Liver (tissue), 9 donors: ENCODE data around the gene JMJD1C. TPM values are rescaled to one million over a fixed set of nuclear protein-coding genes. Genes with fewer than 3 reads are reported as not detected.

Experiments
- DNase-seq: peaks from one replicate; pipeline ENCODE4 v3.0.0-alpha.2; 2017; ENCODE audit warnings: low spot score
- H3K27ac ChIP-seq, 2 donors: one replicate each; pipeline ENCODE4 v1.7.0; 2013; ENCODE audit warnings: inconsistent platforms in 2 of 2, low read length in 2 of 2, control low read depth in 1 of 2, low read depth in 1 of 2, mild to moderate bottlenecking in 1 of 2
- H3K27me3 ChIP-seq, 4 donors: one replicate each; pipeline versions ENCODE4 v1.6.1 to v1.7.0; 2013; ENCODE audit warnings: low read length in 3 of 4, inconsistent platforms in 1 of 4, mild to moderate bottlenecking in 1 of 4, moderate library complexity in 1 of 4; ENCODE audit not compliant: control insufficient read depth in 4 of 4, insufficient read depth in 4 of 4
- H3K36me3 ChIP-seq, 4 donors: one replicate each; pipeline versions ENCODE4 v1.6.1 to v1.7.0; 2013; ENCODE audit warnings: low read length in 3 of 4, mild to moderate bottlenecking in 3 of 4, low read depth in 1 of 4, moderate library complexity in 1 of 4; ENCODE audit not compliant: control insufficient read depth in 4 of 4, insufficient read depth in 3 of 4
- H3K4me1 ChIP-seq, 4 donors: one replicate each; pipeline versions ENCODE4 v1.6.1 to v1.7.0; 2013; ENCODE audit warnings: low read length in 3 of 4, mild to moderate bottlenecking in 3 of 4, moderate library complexity in 1 of 4; ENCODE audit not compliant: control insufficient read depth in 4 of 4, insufficient read depth in 4 of 4
- H3K4me3 ChIP-seq, 3 donors: one replicate each; pipeline versions ENCODE4 v1.6.1 to v1.7.0; 2013; ENCODE audit warnings: low read length in 3 of 3, control low read depth in 1 of 3, low read depth in 1 of 3, mild to moderate bottlenecking in 1 of 3
- H3K9ac ChIP-seq, 2 donors: one replicate each; pipeline ENCODE4 v1.7.0; 2013; ENCODE audit warnings: low read length in 2 of 2, mild to moderate bottlenecking in 2 of 2, moderate library complexity in 2 of 2, control low read depth in 1 of 2, low read depth in 1 of 2
- H3K9me3 ChIP-seq, 4 donors: one replicate each; pipeline versions ENCODE4 v1.6.1 to v1.7.0; 2013; ENCODE audit warnings: low read length in 3 of 4; ENCODE audit not compliant: control insufficient read depth in 4 of 4
- ATF3 ChIP-seq: IDR thresholded peaks from 2 replicates; pipeline ENCODE4 v1.6.1; 2016; ENCODE audit warnings: antibody characterized with exemption
- CTCF ChIP-seq: fragments of 150-350 bp; IDR thresholded peaks from 2 replicates; pipeline ENCODE4 v1.5.1; 2017; ENCODE audit warnings: improper control_type of control experiment, low read depth, low read length; ENCODE audit not compliant: missing input control
- EGR1 ChIP-seq, 2 donors: IDR thresholded peaks; 2 replicates each; pipeline ENCODE4 v1.6.1; 2016 to 2018; ENCODE audit warnings: antibody characterized with exemption in 2 of 2, low read depth in 2 of 2
- FOXA1 ChIP-seq: IDR thresholded peaks from 2 replicates; pipeline ENCODE4 v1.6.1; 2016; ENCODE audit warnings: antibody characterized with exemption
- FOXA2 ChIP-seq: IDR thresholded peaks from 2 replicates; pipeline ENCODE4 v1.6.1; 2016; ENCODE audit warnings: antibody characterized with exemption
- GABPA ChIP-seq, 2 donors: IDR thresholded peaks in 1 of 2; conservative IDR thresholded peaks in 1 of 2; 2 replicates each; pipeline ENCODE4 v1.6.1; 2016; ENCODE audit warnings: antibody characterized with exemption in 2 of 2, mild to moderate bottlenecking in 1 of 2, moderate library complexity in 1 of 2
- HNF4A ChIP-seq, 2 donors: conservative IDR thresholded peaks; 2 replicates each; pipeline ENCODE4 v1.6.1; 2016; ENCODE audit warnings: antibody characterized with exemption in 2 of 2, mild to moderate bottlenecking in 2 of 2
- HNF4G ChIP-seq: IDR thresholded peaks from 2 replicates; pipeline ENCODE4 v1.6.1; 2016; ENCODE audit warnings: antibody characterized with exemption
- JUND ChIP-seq, 2 donors: IDR thresholded peaks; 2 replicates each; pipeline ENCODE4 v1.6.1; 2016; ENCODE audit warnings: antibody characterized with exemption in 2 of 2
- MAX ChIP-seq: IDR thresholded peaks from 2 replicates; pipeline ENCODE4 v1.6.1; 2016; ENCODE audit warnings: antibody characterized with exemption
- NR2F2 ChIP-seq: IDR thresholded peaks from 2 replicates; pipeline ENCODE4 v1.6.1; 2016; ENCODE audit warnings: antibody characterized with exemption
- RAD21 ChIP-seq, 2 donors: IDR thresholded peaks; 2 replicates each; pipeline ENCODE4 v1.6.1; 2016; ENCODE audit warnings: antibody characterized with exemption in 2 of 2, mild to moderate bottlenecking in 2 of 2
- REST ChIP-seq: IDR thresholded peaks from 2 replicates; pipeline ENCODE4 v1.6.1; 2016; ENCODE audit warnings: antibody characterized with exemption, mild to moderate bottlenecking
- RXRA ChIP-seq, 2 donors: IDR thresholded peaks; 2 replicates each; pipeline ENCODE4 v1.6.1; 2017 to 2018; ENCODE audit warnings: antibody characterized with exemption in 2 of 2, mild to moderate bottlenecking in 1 of 2
- SP1 ChIP-seq: IDR thresholded peaks from 2 replicates; pipeline ENCODE4 v1.6.1; 2018; ENCODE audit warnings: antibody characterized with exemption, mild to moderate bottlenecking
- TAF1 ChIP-seq: conservative IDR thresholded peaks from 2 replicates; pipeline ENCODE4 v1.6.1; 2016; ENCODE audit warnings: antibody characterized with exemption, mild to moderate bottlenecking
- YY1 ChIP-seq: IDR thresholded peaks from 2 replicates; pipeline ENCODE4 v1.6.1; 2016; ENCODE audit warnings: antibody characterized with exemption, mild to moderate bottlenecking
- ZBTB33 ChIP-seq: IDR thresholded peaks from 2 replicates; pipeline ENCODE4 v1.6.1; 2016; ENCODE audit warnings: antibody characterized with exemption
- WGBS: extraction: QIAGEN DNeasy Blood & Tissue Kit; methylation state at CpG from one replicate; pipeline ENCODE4 v1.1.7; 2013; 5-methylcytosine and 5-hydroxymethylcytosine counted together
- polyA plus RNA-seq, 2 donors: library from polyadenylated mRNA; stranded (reverse) in 1 of 2; unstranded in 1 of 2; fragments of 200-250 nt in 1 of 2; fragments of >200 nt in 1 of 2; fragmentation: Nextera tagmentation in 1 of 2; extraction: Ambion mirVana in 1 of 2; gene quantifications; one replicate each; pipeline versions ENCODE4 v1.2.1 to v1.2.3, GENCODE V29; 2013 to 2015
- total RNA-seq, 2 donors: library from RNA; depleted of rRNA; stranded (reverse); fragments of >200 nt; gene quantifications; one replicate each; pipeline ENCODE4 v1.2.3, GENCODE V29; 2014
- donor health status: healthy.
- donor health status: healthy.
- donor health status: healthy.
- donor health status: healthy.
- donor health status: healthy.

Gene JMJD1C
- total and polyA plus RNA-seq, 4 donors: 11.0 to 93.1 (median 56.0) TPM

GRCh38 chr10:63192826-63193225, 273.0 kb downstream of the JMJD1C start:
- H3K27me3 ChIP-seq: no peaks in the 10 kb centered on the region
- H3K9ac ChIP-seq: no peak overlapping the region
- no peak for DNase-seq
- no peak overlapping the region for H3K4me3 ChIP-seq
- no peaks in the 10 kb centered on the region for H3K9me3 ChIP-seq
- H3K4me1 ChIP-seq: no peaks in the 10 kb centered on the region
- TF ChIP-seq FOXA2 (no peak), GABPA (IDR thresholded peaks at IDR 0.05 in 1 of 2, conservative IDR thresholded peaks at IDR 0.05 in 1 of 2) (no peak), REST (no peak), RXRA (IDR thresholded peaks at IDR 0.05) (no peak), TAF1 (no peak), CTCF (no peak), YY1 (no peak), RAD21 (IDR thresholded peaks at IDR 0.05) (no peak), ATF3 (no peak), FOXA1 (no peak), HNF4A (conservative IDR thresholded peaks at IDR 0.05) (no peak), ZBTB33 (no peak), MAX (no peak), SP1 (no peak), JUND (IDR thresholded peaks at IDR 0.05) (no peak), NR2F2 (no peak), EGR1 (IDR thresholded peaks at IDR 0.05; ENCODE audit: low read depth in 2 of 2) (no peak)
- no peak overlapping the region for H3K27ac ChIP-seq
- H3K36me3 ChIP-seq: peaks cover 13 to 61% (median 53%) of the 10 kb centered on the region in 4 donors
- 45% methylated on average over 1 of the region's 1 CpG for WGBS

GRCh38 chr10:63175534-63175933, 290.2 kb downstream of the JMJD1C start:
- peaks cover 0 to 22% (median 3%) of the 10 kb centered on the region in 4 donors for H3K4me1 ChIP-seq
- DNase-seq: no peak
- no peaks in the 10 kb centered on the region for H3K27me3 ChIP-seq
- no peaks in the 10 kb centered on the region for H3K9me3 ChIP-seq
- peaks cover 2 to 49% (median 41%) of the 10 kb centered on the region in 4 donors for H3K36me3 ChIP-seq
- no peak overlapping the region for H3K9ac ChIP-seq
- H3K27ac ChIP-seq: no peak overlapping the region
- H3K4me3 ChIP-seq: no peak overlapping the region
- 90% methylated on average over 1 of the region's 1 CpG for WGBS
- TF ChIP-seq HNF4G (no peak), JUND (IDR thresholded peaks at IDR 0.05) (no peak), CTCF (no peak), FOXA2 (no peak), REST (no peak), HNF4A (conservative IDR thresholded peaks at IDR 0.05) (no peak), FOXA1 (no peak), MAX (no peak), YY1 (no peak), GABPA (IDR thresholded peaks at IDR 0.05 in 1 of 2, conservative IDR thresholded peaks at IDR 0.05 in 1 of 2) (no peak), TAF1 (no peak), RAD21 (IDR thresholded peaks at IDR 0.05) (no peak)
